ENCODE data around the gene LGR4. TPM values are rescaled to one million over a fixed set of nuclear protein-coding genes. Genes with fewer than 3 reads are reported as not detected.

LGR4 gene
- total RNA-seq, 1 experiment from 2014 or later, result 7.1 TPM

GRCh38 chr11:27455667-27456066 lies 16.9 kb downstream of the LGR4 start:
- ATAC-seq (no peak), DNase-seq (ENCODE audit: low read depth, low spot score) (no peak)
- POLR2A ChIA-PET, result no interaction called here
- Histone ChIP-seq H3K79me2 (ENCODE audit: insufficient read depth, low read length) (no peaks in the 10 kb centered on the region), H3K9me2 (ENCODE audit: insufficient read depth) (no peaks in the 10 kb centered on the region), H3K9ac (ENCODE audit: low read length) (no peak overlapping the region), H3K27ac (ENCODE audit: low read depth, low read length) (no peak overlapping the region), H3K27me3 (ENCODE audit: insufficient read depth, low read length) (no peaks in the 10 kb centered on the region), H3K36me3 (ENCODE audit: control insufficient read depth in 1 of 2, insufficient read depth in 2 of 2, low read length in 2 of 2) (no peaks in the 10 kb centered on the region), H3K4me3 (replicated peaks in 1 of 2; ENCODE audit: low read depth in 1 of 2, low read length in 2 of 2) (no peak overlapping the region), H4K20me1 (ENCODE audit: insufficient read depth) (no peaks in the 10 kb centered on the region), H3K4me2 (ENCODE audit: low read length) (no peak overlapping the region), H3K9me3 (ENCODE audit: control insufficient read depth in 1 of 2, insufficient read depth in 1 of 2, low read depth in 1 of 2, low read length in 2 of 2) (no peaks in the 10 kb centered on the region), H2AFZ (ENCODE audit: low read depth, low read length, poor library complexity, severe bottlenecking) (no peak overlapping the region), H3K4me1 (ENCODE audit: control insufficient read depth in 1 of 2, insufficient read depth in 2 of 2, low read length in 2 of 2) (no peaks in the 10 kb centered on the region)
- intact Hi-C loops (cut with micrococcal nuclease), result no loop called here
- CTCF ChIA-PET, result no interaction called here
- TF ChIP-seq CEBPB (IDR thresholded peaks at IDR 0.05; ENCODE audit: low read depth) (no peak), MAX (IDR thresholded peaks at IDR 0.05) (no peak), ELF1 (IDR thresholded peaks at IDR 0.05; ENCODE audit: borderline replicate concordance, low read depth) (no peak), FOSL1 (IDR thresholded peaks at IDR 0.05; ENCODE audit: low read depth) (no peak), JUND (IDR thresholded peaks at IDR 0.05) (no peak), CBX3 (IDR thresholded peaks at IDR 0.05; ENCODE audit: low read depth) (no peak), ZBTB33 (IDR thresholded peaks at IDR 0.05; ENCODE audit: extremely low read depth, insufficient replicate concordance, low read length) (no peak), ZFX (IDR thresholded peaks at IDR 0.05) (no peak), SIN3A (IDR thresholded peaks at IDR 0.05; ENCODE audit: low read depth) (no peak), EZH2 (IDR thresholded peaks at IDR 0.05) (no peak), ZNF274 (IDR thresholded peaks at IDR 0.05; ENCODE audit: low read depth, low read length) (no peak), ATF3 (IDR thresholded peaks at IDR 0.05) (no peak), POLR2AphosphoS5 (IDR thresholded peaks at IDR 0.05; ENCODE audit: low read depth, low read length) (no peak), SP1 (IDR thresholded peaks at IDR 0.05; ENCODE audit: low read depth) (no peak), SRF (IDR thresholded peaks at IDR 0.05; ENCODE audit: low read depth) (no peak), TCF7L2 (IDR thresholded peaks at IDR 0.05; ENCODE audit: borderline replicate concordance, extremely low read depth, insufficient read depth, insufficient read length) (no peak), EGR1 (IDR thresholded peaks at IDR 0.05; ENCODE audit: low read depth) (no peak)
- RAD21 ChIA-PET (ENCODE audit: low non-redundant PET in 1 of 2, low total read pairs in 2 of 2, uncharacterized antibody in 2 of 2, unreplicated experiment in 2 of 2), result no interaction called here
- BruUV-seq (replicated peaks), result no TSS peak
